A673 (cell line): Measurements from ENCODE around the gene NEURL1.

ENCODE experiments used
- CTCF ChIP-seq: fragments of 300-800, 200-600 bp; sonication (generic); conservative IDR thresholded peaks from 2 replicates; pipeline ENCODE4 v1.5.1; 2017; ENCODE audit warnings: low read depth, mild to moderate bottlenecking, antibody characterized with exemption, low read length, moderate library complexity, mixed read lengths
- EZH2 ChIP-seq: fragments of 200-600 bp; sonication (generic); IDR thresholded peaks from 2 replicates; pipeline ENCODE4 v1.6.1; 2017; ENCODE audit warnings: borderline replicate concordance, low read depth, mild to moderate bottlenecking, mixed read lengths, antibody characterized with exemption, low read length; ENCODE audit not compliant: poor library complexity, severe bottlenecking

- TF ChIP-seq CTCF (no peak), EZH2 (no peak)
Measured at GRCh38 chr10:103613616-103614015, 120.1 kb downstream of the NEURL1 start.
